H9 (cell line): Measurements from ENCODE around the gene SATB2. TPM values are rescaled to one million over a fixed set of nuclear protein-coding genes. Genes with fewer than 3 reads are reported as not detected.

Experiments used
- DNase-seq: peaks from one replicate; pipeline ENCODE4 v3.0.0-alpha.2; 2017
- H2AFZ ChIP-seq: one replicate; pipeline ENCODE4 v1.6.1; 2013; ENCODE audit warnings: mild to moderate bottlenecking, low read length, control low read depth, moderate library complexity
- H2AK5ac ChIP-seq: 2 replicates; pipeline ENCODE4 v1.6.1; 2013; ENCODE audit warnings: low read length, control low read depth, mixed read lengths; ENCODE audit not compliant: insufficient read length
- H2BK120ac ChIP-seq: one replicate; pipeline ENCODE4 v1.6.1; 2013; ENCODE audit warnings: low read depth, mild to moderate bottlenecking, low read length, control low read depth, inconsistent platforms; ENCODE audit not compliant: poor library complexity, severe bottlenecking
- H2BK12ac ChIP-seq: 2 replicates; pipeline ENCODE4 v1.6.1; 2013; ENCODE audit warnings: low read length, control low read depth, mixed read lengths, low read depth; ENCODE audit not compliant: insufficient read length
- H2BK15ac ChIP-seq: 2 replicates; pipeline ENCODE4 v1.6.1; 2013; ENCODE audit warnings: low read depth, low read length, control low read depth
- H2BK20ac ChIP-seq: one replicate; pipeline ENCODE4 v1.6.1; 2013; ENCODE audit warnings: low read depth, mild to moderate bottlenecking, low read length, control low read depth, inconsistent platforms; ENCODE audit not compliant: poor library complexity, severe bottlenecking
- H2BK5ac ChIP-seq: 2 replicates; pipeline ENCODE4 v1.6.1; 2013; ENCODE audit warnings: low read length, control low read depth, mixed read lengths; ENCODE audit not compliant: insufficient read length
- H3K14ac ChIP-seq: 2 replicates; pipeline ENCODE4 v1.6.1; 2013; ENCODE audit warnings: low read length, control low read depth; ENCODE audit not compliant: insufficient read depth
- H3K18ac ChIP-seq: 2 replicates; pipeline ENCODE4 v1.6.1; 2013; ENCODE audit warnings: low read depth, mild to moderate bottlenecking, mixed read lengths, low read length, control low read depth; ENCODE audit not compliant: insufficient read length
- H3K23ac ChIP-seq: 2 replicates; pipeline ENCODE4 v1.6.1; 2013; ENCODE audit warnings: low read length, control low read depth, mixed read lengths, low read depth; ENCODE audit not compliant: insufficient read length
- H3K23me2 ChIP-seq: 2 replicates; pipeline ENCODE4 v1.6.1; 2013; ENCODE audit warnings: low read depth, mild to moderate bottlenecking, mixed read lengths, low read length, control low read depth; ENCODE audit not compliant: insufficient read length, poor library complexity, severe bottlenecking
- H3K27ac ChIP-seq: 2 replicates; pipeline ENCODE4 v1.5.1; 2013; ENCODE audit warnings: low read length, control low read depth, mixed read lengths, low read depth; ENCODE audit not compliant: insufficient read length
- H3K27me3 ChIP-seq: 2 replicates; pipeline ENCODE4 v1.6.1; 2013; ENCODE audit warnings: low read length, control low read depth, inconsistent platforms; ENCODE audit not compliant: insufficient read depth
- H3K4ac ChIP-seq: 2 replicates; pipeline ENCODE4 v1.6.1; 2013; ENCODE audit warnings: low read depth, mild to moderate bottlenecking, control low read depth, inconsistent platforms, low read length, moderate library complexity
- H3K4me1 ChIP-seq: 2 replicates; pipeline ENCODE4 v1.6.1; 2013; ENCODE audit warnings: low read length, control low read depth, inconsistent platforms; ENCODE audit not compliant: insufficient read depth
- H3K4me2 ChIP-seq: 2 replicates; pipeline ENCODE4 v1.6.1; 2013; ENCODE audit warnings: low read length, control low read depth, mixed read lengths; ENCODE audit not compliant: insufficient read length, insufficient read depth
- H3K56ac ChIP-seq: 2 replicates; pipeline ENCODE4 v1.6.1; 2013; ENCODE audit warnings: low read depth, mild to moderate bottlenecking, mixed read lengths, low read length, control low read depth; ENCODE audit not compliant: insufficient read length
- H3K79me1 ChIP-seq: 2 replicates; pipeline ENCODE4 v1.6.1; 2013; ENCODE audit warnings: low read depth, mild to moderate bottlenecking, moderate library complexity, low read length, control low read depth, inconsistent platforms; ENCODE audit not compliant: insufficient read depth, poor library complexity, severe bottlenecking
- H3K79me2 ChIP-seq: 2 replicates; pipeline ENCODE4 v1.6.1; 2013; ENCODE audit warnings: low read length, control low read depth, inconsistent platforms; ENCODE audit not compliant: insufficient read depth
- H3K9ac ChIP-seq: 2 replicates; pipeline ENCODE4 v1.6.1; 2013; ENCODE audit warnings: low read length, control low read depth, mixed read lengths; ENCODE audit not compliant: insufficient read length; ENCODE audit errors: extremely low read depth
- H3K9me3 ChIP-seq: one replicate; pipeline ENCODE4 v1.6.1; 2013; ENCODE audit warnings: low read depth, low read length, inconsistent platforms; ENCODE audit not compliant: control insufficient read depth
- H3T11ph ChIP-seq: one replicate; pipeline ENCODE4 v1.6.1; 2013; ENCODE audit warnings: mild to moderate bottlenecking, low read length, control low read depth, inconsistent platforms
- H4K20me1 ChIP-seq: one replicate; pipeline ENCODE4 v1.6.1; 2013; ENCODE audit not compliant: control insufficient read depth, insufficient read length, insufficient read depth
- H4K5ac ChIP-seq: 2 replicates; pipeline ENCODE4 v1.6.1; 2013; ENCODE audit warnings: low read depth, mild to moderate bottlenecking, mixed read lengths, low read length, control low read depth; ENCODE audit not compliant: insufficient read length
- H4K8ac ChIP-seq: replicated peaks from 2 replicates; pipeline ENCODE4 v1.6.1; 2013; ENCODE audit warnings: low read length, control low read depth, mixed read lengths, low read depth; ENCODE audit not compliant: insufficient read length
- H4K91ac ChIP-seq: 2 replicates; pipeline ENCODE4 v1.6.1; 2013; ENCODE audit warnings: low read depth, mild to moderate bottlenecking, moderate library complexity, mixed read lengths, low read length, control low read depth; ENCODE audit not compliant: insufficient read length
- H3K27ac Mint-ChIP-seq, 3 experiments: 2 replicates in 2 of 3; 3 replicates in 1 of 3; pipeline ENCODE4 v1.8.0; 2020 to 2021; ENCODE audit warnings: mixed read lengths in 3 of 3, mild to moderate bottlenecking in 1 of 3, moderate library complexity in 1 of 3
- H3K27me3 Mint-ChIP-seq: 2 replicates; pipeline ENCODE4 v1.8.0; 2021; ENCODE audit warnings: low read depth, mild to moderate bottlenecking, moderate library complexity, mixed read lengths
- H3K36me3 Mint-ChIP-seq, 3 experiments: 2 replicates in 2 of 3; 3 replicates in 1 of 3; pipeline ENCODE4 v1.8.0; 2020 to 2021; ENCODE audit warnings: low read depth in 3 of 3, mixed read lengths in 3 of 3; ENCODE audit not compliant: insufficient read depth in 1 of 3
- H3K4me1 Mint-ChIP-seq, 2 experiments: 2 replicates each; pipeline ENCODE4 v1.8.0; 2020; ENCODE audit warnings: mixed read lengths in 2 of 2
- H3K4me3 Mint-ChIP-seq, 2 experiments: 2 replicates in 1 of 2; 3 replicates in 1 of 2; pipeline ENCODE4 v1.8.0; 2020 to 2021; ENCODE audit warnings: mild to moderate bottlenecking in 2 of 2, mixed read lengths in 2 of 2, moderate library complexity in 1 of 2
- H3K9me3 Mint-ChIP-seq, 2 experiments: 2 replicates in 1 of 2; 3 replicates in 1 of 2; pipeline ENCODE4 v1.8.0; 2020; ENCODE audit warnings: mild to moderate bottlenecking in 2 of 2, mixed read lengths in 2 of 2, moderate library complexity in 1 of 2
- WGBS: extraction: QIAGEN DNeasy Blood & Tissue Kit; methylation state at CpG from one replicate; pipeline ENCODE4 v1.1.7; 2013; ENCODE audit warnings: missing lambda C conversion rate, low lambda C conversion rate, mixed read lengths; ENCODE audit not compliant: insufficient read length; ENCODE audit errors: extremely low coverage; 5-methylcytosine and 5-hydroxymethylcytosine counted together
- total RNA-seq: library from RNA; stranded (reverse); gene quantifications from 2 replicates; pipeline ENCODE4 v1.2.1, GENCODE V29; 2021
- TF ChIP-seq, protein P1 (sequence below): fragments of 200-600 bp; sonication (generic); conservative IDR thresholded peaks from 3 replicates; pipeline ENCODE4 v1.8.0; 2021; ENCODE audit warnings: antibody characterized with exemption, mild to moderate bottlenecking

The SATB2 gene
- total RNA-seq, 1 experiment from 2014 or later = 23.8 TPM

DNA sequence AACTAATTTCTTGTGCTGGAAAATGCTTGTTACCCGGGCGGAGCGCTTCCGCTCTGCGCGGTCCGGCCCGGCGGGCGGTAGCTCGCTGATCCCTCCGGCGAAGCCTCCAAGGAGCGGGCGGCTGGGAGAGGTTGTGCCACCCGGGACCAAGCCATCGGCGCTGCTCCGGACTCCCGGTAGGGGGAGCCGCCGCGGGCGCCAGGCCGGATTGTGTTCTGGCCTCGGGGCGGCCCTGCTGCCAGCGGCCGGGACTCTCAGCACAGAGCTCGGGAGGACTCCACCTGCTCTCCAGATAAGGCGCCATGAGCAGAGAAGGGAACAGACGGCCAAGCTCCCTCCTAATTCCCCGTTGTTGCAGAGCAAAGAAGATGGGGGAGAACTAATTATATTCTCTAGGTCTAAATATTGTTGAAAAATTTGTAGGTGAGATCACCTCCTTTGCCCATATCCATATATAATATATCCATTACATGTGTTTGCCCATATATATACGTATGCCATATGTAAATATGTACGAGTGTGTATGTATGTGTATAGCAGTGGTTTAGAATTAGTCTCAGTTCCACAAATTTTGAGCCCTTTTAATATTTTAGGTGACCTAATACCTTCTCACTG, 13.8 kb upstream of the SATB2 start:
- H2AK5ac ChIP-seq = no peak overlapping the region
- Mint-ChIP-seq H3K36me3 (no peaks in the 10 kb centered on the region), H3K27me3 (peaks cover 82% of the 10 kb centered on the region), H3K4me3 (peak overlapping the region; percentile 61 to 82), H3K4me1 (peaks cover 39 to 41% of the 10 kb centered on the region in 2 experiments), H3K27ac (no peak overlapping the region), H3K9me3 (no peaks in the 10 kb centered on the region)
- no peak overlapping the region for H2BK15ac ChIP-seq
- H3K9ac ChIP-seq = no peak overlapping the region
- no peak overlapping the region for H4K8ac ChIP-seq
- no peak overlapping the region for H3K14ac ChIP-seq
- peak; percentile 92 for DNase-seq
- no peaks in the 10 kb centered on the region for H3K9me3 ChIP-seq
- H2BK20ac ChIP-seq = no peak overlapping the region
- H2BK5ac ChIP-seq = no peak overlapping the region
- H3K23ac ChIP-seq = no peak overlapping the region
- H4K91ac ChIP-seq = no peak overlapping the region
- peaks cover 2% of the 10 kb centered on the region; the same call in 1 of the 2 replicates for H3K4me1 ChIP-seq
- no peak overlapping the region for H3K56ac ChIP-seq
- H2AFZ ChIP-seq = no peak overlapping the region
- peaks cover 39% of the 10 kb centered on the region for H3K27me3 ChIP-seq
- H2BK12ac ChIP-seq = no peak overlapping the region
- H3K4me2 ChIP-seq = peak overlapping the region; percentile 48
- H3K79me2 ChIP-seq = no peaks in the 10 kb centered on the region
- H3T11ph ChIP-seq = no peak overlapping the region
- no peak overlapping the region for H2BK120ac ChIP-seq
- WGBS = no CpG with 5 or more reads among the region's 35 CpGs
- H4K5ac ChIP-seq = no peak overlapping the region
- H4K20me1 ChIP-seq = no peaks in the 10 kb centered on the region
- H3K27ac ChIP-seq = no peak overlapping the region
- H3K79me1 ChIP-seq = no peaks in the 10 kb centered on the region
- no peak overlapping the region for H3K4ac ChIP-seq
- H3K18ac ChIP-seq = no peak overlapping the region
- H3K23me2 ChIP-seq = peaks cover 30% of the 10 kb centered on the region
- TF ChIP-seq, protein P1, sequence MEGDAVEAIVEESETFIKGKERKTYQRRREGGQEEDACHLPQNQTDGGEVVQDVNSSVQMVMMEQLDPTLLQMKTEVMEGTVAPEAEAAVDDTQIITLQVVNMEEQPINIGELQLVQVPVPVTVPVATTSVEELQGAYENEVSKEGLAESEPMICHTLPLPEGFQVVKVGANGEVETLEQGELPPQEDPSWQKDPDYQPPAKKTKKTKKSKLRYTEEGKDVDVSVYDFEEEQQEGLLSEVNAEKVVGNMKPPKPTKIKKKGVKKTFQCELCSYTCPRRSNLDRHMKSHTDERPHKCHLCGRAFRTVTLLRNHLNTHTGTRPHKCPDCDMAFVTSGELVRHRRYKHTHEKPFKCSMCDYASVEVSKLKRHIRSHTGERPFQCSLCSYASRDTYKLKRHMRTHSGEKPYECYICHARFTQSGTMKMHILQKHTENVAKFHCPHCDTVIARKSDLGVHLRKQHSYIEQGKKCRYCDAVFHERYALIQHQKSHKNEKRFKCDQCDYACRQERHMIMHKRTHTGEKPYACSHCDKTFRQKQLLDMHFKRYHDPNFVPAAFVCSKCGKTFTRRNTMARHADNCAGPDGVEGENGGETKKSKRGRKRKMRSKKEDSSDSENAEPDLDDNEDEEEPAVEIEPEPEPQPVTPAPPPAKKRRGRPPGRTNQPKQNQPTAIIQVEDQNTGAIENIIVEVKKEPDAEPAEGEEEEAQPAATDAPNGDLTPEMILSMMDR = peak; percentile 89
